Measurements from ENCODE around the gene SULT1A1.
"Not testable (repeated sequence)": the region's sequence is repeated elsewhere in the genome, so short reads cannot be mapped to it uniquely, and the experiment has no call there.

DNA sequence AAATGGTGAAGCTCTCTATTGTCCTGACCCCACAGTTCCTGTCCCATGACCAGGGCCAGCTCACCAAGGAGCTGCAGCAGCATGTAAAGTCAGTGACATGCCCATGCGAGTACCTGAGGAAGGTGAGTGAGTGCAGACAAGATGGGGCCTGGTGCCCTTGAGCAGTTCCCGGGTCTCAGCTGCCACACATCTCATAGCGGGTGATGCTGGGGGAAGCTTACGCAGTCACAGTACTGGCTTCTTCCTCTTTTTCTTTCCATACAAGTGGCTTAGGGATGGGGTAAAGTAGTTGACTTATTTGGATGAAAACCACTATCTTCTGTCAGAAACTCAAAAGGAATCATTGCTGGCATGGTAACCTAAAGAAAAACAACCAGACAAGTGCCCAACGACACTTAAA lies 28.5 kb upstream of the SULT1A1 start:
- TF ChIP-seq, protein P1, sequence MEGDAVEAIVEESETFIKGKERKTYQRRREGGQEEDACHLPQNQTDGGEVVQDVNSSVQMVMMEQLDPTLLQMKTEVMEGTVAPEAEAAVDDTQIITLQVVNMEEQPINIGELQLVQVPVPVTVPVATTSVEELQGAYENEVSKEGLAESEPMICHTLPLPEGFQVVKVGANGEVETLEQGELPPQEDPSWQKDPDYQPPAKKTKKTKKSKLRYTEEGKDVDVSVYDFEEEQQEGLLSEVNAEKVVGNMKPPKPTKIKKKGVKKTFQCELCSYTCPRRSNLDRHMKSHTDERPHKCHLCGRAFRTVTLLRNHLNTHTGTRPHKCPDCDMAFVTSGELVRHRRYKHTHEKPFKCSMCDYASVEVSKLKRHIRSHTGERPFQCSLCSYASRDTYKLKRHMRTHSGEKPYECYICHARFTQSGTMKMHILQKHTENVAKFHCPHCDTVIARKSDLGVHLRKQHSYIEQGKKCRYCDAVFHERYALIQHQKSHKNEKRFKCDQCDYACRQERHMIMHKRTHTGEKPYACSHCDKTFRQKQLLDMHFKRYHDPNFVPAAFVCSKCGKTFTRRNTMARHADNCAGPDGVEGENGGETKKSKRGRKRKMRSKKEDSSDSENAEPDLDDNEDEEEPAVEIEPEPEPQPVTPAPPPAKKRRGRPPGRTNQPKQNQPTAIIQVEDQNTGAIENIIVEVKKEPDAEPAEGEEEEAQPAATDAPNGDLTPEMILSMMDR (IDR thresholded peaks at IDR 0.05; ENCODE audit: insufficient read depth, low read length), result not testable (repeated sequence)
- not testable (repeated sequence) for TF ChIP-seq POLR2AphosphoS5 (IDR thresholded peaks at IDR 0.05; ENCODE audit: low read depth); SPI1 (IDR thresholded peaks at IDR 0.05; ENCODE audit: borderline replicate concordance, low read depth); GABPA (IDR thresholded peaks at IDR 0.05; ENCODE audit: low read depth)

Data from HL-60 (cell line).